HG03108 (cell line): ENCODE data around the gene PHF21B.
"Not testable (repeated sequence)": the region's sequence is repeated elsewhere in the genome, so short reads cannot be mapped to it uniquely, and the experiment has no call there.

ENCODE experiments used
- ATAC-seq: cut with Tn5 transposase; IDR thresholded peaks from one replicate; pipeline ENCODE4 v1.9.1; 2021; ENCODE audit warnings: moderate library complexity; ENCODE audit not compliant: unreplicated experiment

Gene PHF21B

GRCh38 chr22:44963832-44964721 lies 45.7 kb downstream of the PHF21B start:
- ATAC-seq: no peak

GRCh38 chr22:44962741-44963454 lies 46.9 kb downstream of the PHF21B start:
- no peak for ATAC-seq

GRCh38 chr22:44961682-44962081 lies 48.1 kb downstream of the PHF21B start:
- not testable (repeated sequence) for ATAC-seq

- no peak for ATAC-seq
Measured at GRCh38 chr22:44956840-44957767, 52.7 kb downstream of the PHF21B start.

GRCh38 chr22:44955102-44955501 lies 54.7 kb downstream of the PHF21B start:
- no peak for ATAC-seq

- ATAC-seq: no peak
Measured at GRCh38 chr22:44954149-44954548, 55.7 kb downstream of the PHF21B start.

- ATAC-seq: no peak
Measured at GRCh38 chr22:44952863-44953746, 56.7 kb downstream of the PHF21B start.

DNA sequence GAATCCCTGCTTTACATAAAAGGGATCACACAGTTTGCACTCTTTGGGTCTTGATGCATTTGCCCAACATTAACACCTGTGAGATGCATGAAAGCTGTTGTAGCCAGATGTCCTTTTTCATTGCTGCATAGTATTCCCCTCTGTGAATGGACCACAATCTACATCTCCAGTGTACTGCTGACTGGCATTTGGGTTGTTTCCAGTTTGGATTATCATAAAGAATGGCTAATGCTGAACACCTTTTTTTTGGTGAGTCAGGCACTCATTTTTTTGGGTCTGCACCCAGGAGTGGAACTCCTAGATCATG lies 58.3 kb downstream of the PHF21B start:
- ATAC-seq: no peak

GRCh38 chr22:44950806-44951509 lies 58.8 kb downstream of the PHF21B start:
- no peak for ATAC-seq

DNA sequence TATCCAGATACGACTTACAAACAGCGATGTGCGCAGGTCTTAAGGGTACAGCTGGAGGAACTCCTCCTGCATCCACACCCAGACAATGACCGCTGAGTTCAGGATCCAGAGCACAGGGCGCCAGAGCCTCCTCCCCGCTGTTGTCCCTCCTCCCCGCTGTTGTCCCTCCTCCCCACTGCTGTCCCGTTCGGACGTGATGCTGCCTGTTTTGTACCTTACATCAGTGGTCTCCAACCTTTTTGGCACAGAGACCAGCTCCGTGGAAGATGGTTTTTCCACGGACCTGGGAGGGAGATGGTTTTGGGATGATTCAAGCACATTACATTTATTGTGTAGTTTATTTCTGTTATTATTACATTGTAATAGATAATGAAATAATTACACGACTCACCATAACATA lies 62.0 kb downstream of the PHF21B start:
- ATAC-seq: no peak

- ATAC-seq: no peak
Measured at GRCh38 chr22:44947049-44947448, 62.8 kb downstream of the PHF21B start.

- ATAC-seq: no peak
Measured at GRCh38 chr22:44944883-44945601, 64.8 kb downstream of the PHF21B start.

DNA sequence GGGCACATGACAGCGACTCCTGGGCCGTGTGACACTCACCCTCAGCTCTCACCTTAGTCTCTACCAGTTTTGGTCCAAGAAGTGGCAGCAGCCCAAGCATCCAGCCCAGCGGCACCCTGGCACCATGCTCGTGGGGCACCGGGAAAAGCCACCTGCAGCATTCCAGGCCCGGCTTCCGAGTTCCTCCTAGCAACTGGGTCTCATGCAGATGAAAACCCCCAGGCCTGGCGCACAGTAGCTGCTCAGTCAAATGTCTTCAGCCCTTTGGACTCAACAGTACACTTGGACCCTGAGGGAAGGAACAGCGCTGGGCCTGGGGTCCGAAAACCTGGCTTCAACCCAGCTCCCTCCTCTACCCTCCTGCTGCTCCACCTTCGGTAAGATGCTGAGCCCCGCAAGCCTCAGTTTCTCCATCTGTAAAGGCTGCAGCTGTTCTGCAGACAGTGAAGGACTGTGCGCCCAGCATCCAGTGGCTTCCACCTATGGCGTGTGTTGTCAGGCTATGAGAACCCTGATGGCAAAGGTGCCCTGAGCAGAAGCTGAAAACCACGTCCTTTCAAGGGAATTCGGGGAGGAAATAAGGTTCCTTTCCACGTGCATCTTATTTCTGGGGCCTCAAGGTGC lies 66.0 kb downstream of the PHF21B start:
- no peak for ATAC-seq

DNA sequence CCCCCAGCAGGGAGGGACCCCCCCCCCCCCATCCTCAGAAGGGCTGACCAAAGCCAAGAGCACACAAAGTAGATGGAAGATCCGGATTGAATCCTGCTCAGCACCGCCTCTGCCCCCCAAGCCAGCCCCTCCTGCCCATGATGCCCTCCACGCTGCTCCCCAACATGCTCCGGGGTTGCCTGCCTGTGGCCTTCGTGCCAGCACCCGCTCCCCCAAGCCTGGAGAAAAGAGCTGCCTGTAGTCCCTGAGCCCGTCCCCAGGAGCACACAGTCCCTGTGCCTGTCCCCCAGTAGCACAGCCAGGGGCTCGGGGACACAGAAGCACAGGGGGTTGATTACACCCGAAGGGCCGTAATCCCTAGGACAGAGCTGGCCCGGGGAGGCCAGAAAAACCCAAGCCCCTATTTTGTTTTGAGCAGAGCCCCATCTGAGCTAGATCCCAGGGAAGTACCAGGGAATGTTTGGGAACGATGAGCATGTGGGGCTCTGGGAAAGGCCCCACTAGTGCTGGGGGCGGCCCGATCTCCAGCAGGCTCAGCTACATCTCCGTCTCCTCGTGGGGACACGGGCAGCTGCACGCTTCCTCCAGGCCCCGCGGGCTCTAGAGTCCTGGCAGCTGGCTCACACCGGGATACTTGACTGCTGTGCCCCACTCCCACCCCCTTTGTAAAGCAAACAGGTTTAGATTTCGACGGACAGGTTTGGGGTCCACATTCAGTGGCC lies 66.7 kb downstream of the PHF21B start:
- ATAC-seq: no peak

- ATAC-seq: no peak
Measured at GRCh38 chr22:44942056-44942455, 67.7 kb downstream of the PHF21B start.

DNA sequence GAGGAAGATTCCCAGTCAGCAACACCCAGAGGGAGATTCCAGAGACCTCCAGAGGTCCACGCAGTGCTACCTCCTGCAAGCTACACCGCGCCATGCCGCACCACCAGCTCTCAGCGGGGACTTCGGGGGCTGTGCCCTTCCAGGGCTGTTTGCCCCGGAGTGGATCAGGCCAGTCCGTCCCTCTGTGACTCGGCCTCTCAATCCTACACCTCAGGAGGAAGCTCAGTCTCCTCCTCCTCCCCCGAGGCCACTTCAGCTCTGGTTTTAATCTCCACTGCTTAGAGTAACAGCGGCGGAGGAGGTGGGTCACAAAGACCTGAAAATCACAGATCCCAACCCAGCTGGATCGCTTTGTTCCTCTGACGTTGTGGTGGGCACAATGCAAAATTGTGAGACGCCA lies 68.6 kb downstream of the PHF21B start:
- ATAC-seq: no peak

- no peak for ATAC-seq
Measured at GRCh38 chr22:44940130-44940529, 69.7 kb downstream of the PHF21B start.

GRCh38 chr22:44939451-44939850 lies 70.4 kb downstream of the PHF21B start:
- ATAC-seq: no peak
